ENCODE measurements around the gene ARHGAP31. TPM values are rescaled to one million over a fixed set of nuclear protein-coding genes. Genes with fewer than 3 reads are reported as not detected.

Gene ARHGAP31
- total and polyA plus RNA-seq, 10 of the 15 experiments (the other 5 are each of a cell fraction or from before 2014, with no cell fraction given), result 0.97 to 29.8 (median 10.3) TPM

GRCh38 chr3:119322835-119323722, 28.9 kb downstream of the ARHGAP31 start (continued):
- TF ChIP-seq EZH2 (IDR thresholded peaks at IDR 0.05; ENCODE audit: borderline replicate concordance, control insufficient read depth, low read depth, low read length) (no peak), STAT3 (IDR thresholded peaks at IDR 0.05; ENCODE audit: low read depth, low read length) (no peak), RAD51 (IDR thresholded peaks at IDR 0.05) (no peak), ZNF384 (IDR thresholded peaks at IDR 0.05; ENCODE audit: borderline replicate concordance, low read depth, low read length) (0 out of 2 replicates have a peak, but pooled peaks have one; percentile 25), MYB (IDR thresholded peaks at IDR 0.05; ENCODE audit: borderline replicate concordance, low read depth, low read length) (no peak), ZZZ3 (IDR thresholded peaks at IDR 0.05; ENCODE audit: control insufficient read depth, insufficient read length, low read depth) (no peak), BHLHE40 (IDR thresholded peaks at IDR 0.05; ENCODE audit: borderline replicate concordance in 1 of 2, low read depth in 2 of 2, low read length in 1 of 2) (peak; percentile 81 to 93), HCFC1 (IDR thresholded peaks at IDR 0.05; ENCODE audit: low read length) (peak; percentile 38; the same call in 1 of the 2 replicates), BCL11A (IDR thresholded peaks at IDR 0.05; ENCODE audit: low read depth, low read length) (peak; percentile 72; the same call in 1 of the 2 replicates), PAX8 (IDR thresholded peaks at IDR 0.05) (no peak), SIX5 (IDR thresholded peaks at IDR 0.05; ENCODE audit: low read depth, low read length, severe bottlenecking) (no peak), SP1 (IDR thresholded peaks at IDR 0.05; ENCODE audit: low read depth, low read length) (peak; percentile 38), NR2F1 (conservative IDR thresholded peaks at IDR 0.05) (peak; percentile 82), TCF12 (IDR thresholded peaks at IDR 0.05; ENCODE audit: low read depth, low read length) (peak; percentile 74), PKNOX1 (IDR thresholded peaks at IDR 0.05) (no peak), POLR2A (IDR thresholded peaks at IDR 0.05; ENCODE audit: low read depth, low read length) (peak; percentile 95), CEBPB (IDR thresholded peaks at IDR 0.05; ENCODE audit: borderline replicate concordance in 1 of 2, low read depth in 2 of 2, low read length in 2 of 2) (no peak), ZBED1 (IDR thresholded peaks at IDR 0.05; ENCODE audit: borderline replicate concordance) (peak; percentile 80), NKRF (conservative IDR thresholded peaks at IDR 0.05) (peak; percentile 86), MYC (IDR thresholded peaks at IDR 0.05; ENCODE audit: insufficient read depth, insufficient read length, insufficient replicate concordance, low read length, severe bottlenecking) (no peak), SRF (IDR thresholded peaks at IDR 0.05; ENCODE audit: low read depth in 2 of 2, low read length in 2 of 2) (0 out of 4 replicates have a peak, but pooled peaks of 1 of the 2 experiments have one; percentile 58), NFXL1 (IDR thresholded peaks at IDR 0.05; ENCODE audit: borderline replicate concordance) (no peak), STAT1 (conservative IDR thresholded peaks at IDR 0.05) (0 out of 2 replicates have a peak, but pooled peaks have one; percentile 75), FOXM1 (IDR thresholded peaks at IDR 0.05; ENCODE audit: low read depth, low read length) (peak; percentile 93), ZNF217 (IDR thresholded peaks at IDR 0.05) (peak; percentile 86), NFIC (IDR thresholded peaks at IDR 0.05; ENCODE audit: low read depth, low read length) (peak; percentile 89), SUPT20H (IDR thresholded peaks at IDR 0.05; ENCODE audit: borderline replicate concordance, control insufficient read depth, low read depth, low read length) (no peak)
- TF ChIP-seq, protein P1, sequence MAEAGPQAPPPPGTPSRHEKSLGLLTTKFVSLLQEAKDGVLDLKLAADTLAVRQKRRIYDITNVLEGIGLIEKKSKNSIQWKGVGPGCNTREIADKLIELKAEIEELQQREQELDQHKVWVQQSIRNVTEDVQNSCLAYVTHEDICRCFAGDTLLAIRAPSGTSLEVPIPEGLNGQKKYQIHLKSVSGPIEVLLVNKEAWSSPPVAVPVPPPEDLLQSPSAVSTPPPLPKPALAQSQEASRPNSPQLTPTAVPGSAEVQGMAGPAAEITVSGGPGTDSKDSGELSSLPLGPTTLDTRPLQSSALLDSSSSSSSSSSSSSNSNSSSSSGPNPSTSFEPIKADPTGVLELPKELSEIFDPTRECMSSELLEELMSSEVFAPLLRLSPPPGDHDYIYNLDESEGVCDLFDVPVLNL (IDR thresholded peaks at IDR 0.05; ENCODE audit: low read depth, low read length), result 0 out of 2 replicates have a peak, but pooled peaks have one; percentile 49
